ENCODE data around the gene S1PR4.
A peak's percentile ranks its signal among the peaks of the same experiment; 100 is the strongest.
"Not testable (repeated sequence)": the region's sequence is repeated elsewhere in the genome, so short reads cannot be mapped to it uniquely, and the experiment has no call there.

Gene S1PR4

DNA sequence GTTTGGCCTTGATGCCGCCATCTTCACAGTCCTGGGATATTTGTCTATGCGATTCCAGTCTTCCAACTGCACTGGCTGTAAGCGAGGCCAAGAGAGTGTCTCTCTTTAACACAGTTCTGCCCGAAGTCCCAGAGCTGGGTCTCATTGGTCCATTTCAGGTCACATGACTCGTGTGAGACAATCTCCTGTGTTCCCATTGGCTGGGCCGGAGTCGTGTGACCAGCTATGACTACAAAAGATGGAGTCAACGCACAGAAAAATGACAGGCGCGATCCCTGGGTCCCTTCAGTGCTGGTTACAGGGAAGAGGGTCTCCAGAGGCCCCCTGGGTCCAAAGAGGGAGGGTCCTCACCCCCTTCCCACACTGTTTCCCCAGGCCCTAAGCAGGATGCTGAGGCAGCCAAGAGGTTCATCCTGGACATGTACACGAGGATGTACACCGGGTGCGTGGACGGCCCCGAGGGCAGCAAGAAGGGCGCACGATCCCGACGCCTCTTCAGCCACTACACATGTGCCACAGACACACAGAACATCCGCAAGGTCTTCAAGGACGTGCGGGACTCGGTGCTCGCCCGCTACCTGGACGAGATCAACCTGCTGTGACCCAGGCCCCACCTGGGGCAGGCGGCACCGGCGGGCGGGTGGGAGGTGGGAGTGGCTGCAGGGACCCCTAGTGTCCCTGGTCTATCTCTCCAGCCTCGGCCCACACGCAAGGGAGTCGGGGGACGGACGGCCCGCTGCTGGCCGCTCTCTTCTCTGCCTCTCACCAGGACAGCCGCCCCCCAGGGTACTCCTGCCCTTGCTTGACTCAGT lies 15.9 kb upstream of the S1PR4 start:
- TF ChIP-seq, protein P1, sequence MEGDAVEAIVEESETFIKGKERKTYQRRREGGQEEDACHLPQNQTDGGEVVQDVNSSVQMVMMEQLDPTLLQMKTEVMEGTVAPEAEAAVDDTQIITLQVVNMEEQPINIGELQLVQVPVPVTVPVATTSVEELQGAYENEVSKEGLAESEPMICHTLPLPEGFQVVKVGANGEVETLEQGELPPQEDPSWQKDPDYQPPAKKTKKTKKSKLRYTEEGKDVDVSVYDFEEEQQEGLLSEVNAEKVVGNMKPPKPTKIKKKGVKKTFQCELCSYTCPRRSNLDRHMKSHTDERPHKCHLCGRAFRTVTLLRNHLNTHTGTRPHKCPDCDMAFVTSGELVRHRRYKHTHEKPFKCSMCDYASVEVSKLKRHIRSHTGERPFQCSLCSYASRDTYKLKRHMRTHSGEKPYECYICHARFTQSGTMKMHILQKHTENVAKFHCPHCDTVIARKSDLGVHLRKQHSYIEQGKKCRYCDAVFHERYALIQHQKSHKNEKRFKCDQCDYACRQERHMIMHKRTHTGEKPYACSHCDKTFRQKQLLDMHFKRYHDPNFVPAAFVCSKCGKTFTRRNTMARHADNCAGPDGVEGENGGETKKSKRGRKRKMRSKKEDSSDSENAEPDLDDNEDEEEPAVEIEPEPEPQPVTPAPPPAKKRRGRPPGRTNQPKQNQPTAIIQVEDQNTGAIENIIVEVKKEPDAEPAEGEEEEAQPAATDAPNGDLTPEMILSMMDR (conservative IDR thresholded peaks at IDR 0.05) = no peak
- no peak overlapping the region for H3K27ac ChIP-seq

GRCh38 chr19:3163230-3163886 lies 15.2 kb upstream of the S1PR4 start:
- TF ChIP-seq, protein P1 (conservative IDR thresholded peaks at IDR 0.05) = peak; percentile 91

GRCh38 chr19:3163943-3164342 lies 14.6 kb upstream of the S1PR4 start:
- TF ChIP-seq, protein P1 (conservative IDR thresholded peaks at IDR 0.05) = no peak
- H3K27ac ChIP-seq = no peak overlapping the region

More at GRCh38 chr19:3163230-3163886, 15.2 kb upstream of the S1PR4 start:
- no peak overlapping the region for H3K27ac ChIP-seq

GRCh38 chr19:3167533-3168272 lies 10.9 kb upstream of the S1PR4 start:
- TF ChIP-seq, protein P1 (conservative IDR thresholded peaks at IDR 0.05) = no peak
- no peak overlapping the region for H3K27ac ChIP-seq

DNA sequence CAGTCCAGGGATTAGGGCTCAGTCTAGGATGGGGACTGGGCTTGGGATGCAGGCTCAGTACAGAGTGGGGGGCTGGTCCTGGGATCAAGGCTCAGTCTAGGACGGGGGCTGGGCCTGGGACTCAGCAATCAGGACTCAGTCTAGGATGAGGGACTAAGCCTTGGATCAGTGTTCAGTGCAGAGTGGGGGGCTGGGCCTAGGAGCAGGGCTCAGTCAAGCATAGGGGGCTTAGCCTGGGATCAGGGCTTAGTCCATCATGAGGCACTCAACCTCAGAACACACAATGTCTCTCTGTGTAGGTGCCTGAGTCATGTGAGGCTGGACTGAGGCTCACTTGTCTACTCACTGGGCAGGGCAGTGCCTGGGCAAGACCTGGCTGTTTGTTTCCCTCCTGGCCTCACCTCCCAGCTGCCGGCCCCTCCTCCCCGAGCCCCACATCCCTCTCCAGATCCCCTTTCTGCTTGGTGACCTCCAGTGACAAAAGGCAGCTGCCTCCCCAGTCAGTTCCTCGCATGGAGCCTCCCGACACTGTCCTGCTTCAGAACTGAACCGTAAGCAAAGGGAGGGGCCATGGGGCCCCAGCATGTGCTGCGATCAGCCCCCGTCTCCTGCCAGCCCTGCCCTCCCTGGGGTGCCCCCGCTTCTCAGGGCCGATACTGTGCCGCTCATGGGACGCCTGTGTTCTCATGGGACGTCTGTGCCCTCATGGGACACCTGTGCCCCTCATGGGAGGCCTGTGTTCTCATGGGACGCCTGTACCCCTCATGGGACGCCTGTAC lies 6.5 kb upstream of the S1PR4 start:
- no peak overlapping the region for H3K27ac ChIP-seq

GRCh38 chr19:3172673-3173000 lies 5.9 kb upstream of the S1PR4 start:
- not testable (repeated sequence) for H3K27ac ChIP-seq

More for the DNA sequence above, 6.5 kb upstream of the S1PR4 start:
- TF ChIP-seq, protein P1 (conservative IDR thresholded peaks at IDR 0.05) = no peak

GRCh38 chr19:3175781-3176714 lies 2.5 kb upstream of the S1PR4 start:
- peak overlapping the region; percentile 68 for H3K27ac ChIP-seq

More at GRCh38 chr19:3175781-3176714, 2.5 kb upstream of the S1PR4 start:
- TF ChIP-seq, protein P1 (conservative IDR thresholded peaks at IDR 0.05) = no peak

All from VCaP (cell line).